ENCODE data around the gene RAN.

- TF ChIP-seq, protein P1, sequence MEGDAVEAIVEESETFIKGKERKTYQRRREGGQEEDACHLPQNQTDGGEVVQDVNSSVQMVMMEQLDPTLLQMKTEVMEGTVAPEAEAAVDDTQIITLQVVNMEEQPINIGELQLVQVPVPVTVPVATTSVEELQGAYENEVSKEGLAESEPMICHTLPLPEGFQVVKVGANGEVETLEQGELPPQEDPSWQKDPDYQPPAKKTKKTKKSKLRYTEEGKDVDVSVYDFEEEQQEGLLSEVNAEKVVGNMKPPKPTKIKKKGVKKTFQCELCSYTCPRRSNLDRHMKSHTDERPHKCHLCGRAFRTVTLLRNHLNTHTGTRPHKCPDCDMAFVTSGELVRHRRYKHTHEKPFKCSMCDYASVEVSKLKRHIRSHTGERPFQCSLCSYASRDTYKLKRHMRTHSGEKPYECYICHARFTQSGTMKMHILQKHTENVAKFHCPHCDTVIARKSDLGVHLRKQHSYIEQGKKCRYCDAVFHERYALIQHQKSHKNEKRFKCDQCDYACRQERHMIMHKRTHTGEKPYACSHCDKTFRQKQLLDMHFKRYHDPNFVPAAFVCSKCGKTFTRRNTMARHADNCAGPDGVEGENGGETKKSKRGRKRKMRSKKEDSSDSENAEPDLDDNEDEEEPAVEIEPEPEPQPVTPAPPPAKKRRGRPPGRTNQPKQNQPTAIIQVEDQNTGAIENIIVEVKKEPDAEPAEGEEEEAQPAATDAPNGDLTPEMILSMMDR (IDR thresholded peaks at IDR 0.05) = no peak
- TF ChIP-seq POLR2A (IDR thresholded peaks at IDR 0.05; ENCODE audit: low read depth) = no peak
- TF ChIP-seq POLR2AphosphoS5 (IDR thresholded peaks at IDR 0.05) = no peak
Observed at GRCh38 chr12:130831246-130831645, 40.6 kb upstream of the RAN start.

All from esophagus muscularis mucosa (tissue), 3 donors.